ENCODE results near the gene RBBP8. TPM values are rescaled to one million over a fixed set of nuclear protein-coding genes. Genes with fewer than 3 reads are reported as not detected.

RBBP8 gene
- total RNA-seq, 1 donor from 2014 or later: 6.7 TPM

- no peaks in the 10 kb centered on the region for H3K4me1 ChIP-seq
- H3K9me3 ChIP-seq (replicated peaks): no peaks in the 10 kb centered on the region
- no peaks in the 10 kb centered on the region for H3K27me3 ChIP-seq (ENCODE audit: low read depth)
- H3K36me3 ChIP-seq: no peaks in the 10 kb centered on the region
- H3K4me3 ChIP-seq: no peak overlapping the region
- no peak for DNase-seq
- intact Hi-C loops (cut with micrococcal nuclease): no loop called here
- no peak overlapping the region for H3K27ac ChIP-seq (replicated peaks)
- no peak for TF ChIP-seq CTCF (IDR thresholded peaks at IDR 0.05; ENCODE audit: borderline replicate concordance)
Observed at GRCh38 chr18:22912149-22912548, 21.0 kb upstream of the RBBP8 start.

- Histone ChIP-seq H3K27ac (replicated peaks) (no peak overlapping the region), H3K9me3 (replicated peaks) (no peaks in the 10 kb centered on the region), H3K4me3 (no peak overlapping the region), H3K27me3 (ENCODE audit: low read depth) (no peaks in the 10 kb centered on the region), H3K4me1 (no peaks in the 10 kb centered on the region), H3K36me3 (no peaks in the 10 kb centered on the region)
- intact Hi-C loops (cut with micrococcal nuclease): no loop called here
- DNase-seq: no peak
- no peak for TF ChIP-seq CTCF (IDR thresholded peaks at IDR 0.05; ENCODE audit: borderline replicate concordance)
Observed at GRCh38 chr18:22912835-22913234, 20.3 kb upstream of the RBBP8 start.

GRCh38 chr18:22913861-22914260, 19.3 kb upstream of the RBBP8 start:
- no peak for DNase-seq
- Histone ChIP-seq H3K9me3 (replicated peaks) (no peaks in the 10 kb centered on the region), H3K4me3 (no peak overlapping the region), H3K36me3 (no peaks in the 10 kb centered on the region), H3K27ac (replicated peaks) (no peak overlapping the region), H3K4me1 (no peaks in the 10 kb centered on the region), H3K27me3 (ENCODE audit: low read depth) (no peaks in the 10 kb centered on the region)
- no peak for TF ChIP-seq CTCF (IDR thresholded peaks at IDR 0.05; ENCODE audit: borderline replicate concordance)
- intact Hi-C loops (cut with micrococcal nuclease): no loop called here

GRCh38 chr18:22914633-22915032, 18.5 kb upstream of the RBBP8 start:
- Histone ChIP-seq H3K4me3 (no peak overlapping the region), H3K27me3 (ENCODE audit: low read depth) (no peaks in the 10 kb centered on the region), H3K4me1 (no peaks in the 10 kb centered on the region), H3K9me3 (replicated peaks) (no peaks in the 10 kb centered on the region), H3K27ac (replicated peaks) (no peak overlapping the region), H3K36me3 (no peaks in the 10 kb centered on the region)
- intact Hi-C loops (cut with micrococcal nuclease): no loop called here
- DNase-seq: no peak
- no peak for TF ChIP-seq CTCF (IDR thresholded peaks at IDR 0.05; ENCODE audit: borderline replicate concordance)

- no peak for TF ChIP-seq CTCF (IDR thresholded peaks at IDR 0.05; ENCODE audit: borderline replicate concordance)
- intact Hi-C loops (cut with micrococcal nuclease): no loop called here
Observed at GRCh38 chr18:22915337-22915736, 17.8 kb upstream of the RBBP8 start.

GRCh38 chr18:22921772-22922171, 11.4 kb upstream of the RBBP8 start:
- Histone ChIP-seq H3K4me3 (no peak overlapping the region), H3K36me3 (no peaks in the 10 kb centered on the region), H3K27me3 (ENCODE audit: low read depth) (no peaks in the 10 kb centered on the region), H3K9me3 (replicated peaks) (no peaks in the 10 kb centered on the region), H3K27ac (replicated peaks) (no peak overlapping the region), H3K4me1 (no peaks in the 10 kb centered on the region)
- no peak for TF ChIP-seq CTCF (IDR thresholded peaks at IDR 0.05; ENCODE audit: borderline replicate concordance)
- no peak for DNase-seq
- intact Hi-C loops (cut with micrococcal nuclease): loop anchor here (10.0 kb wide), 1 partner anchor 63 kb away; no protein-coding TSS in a partner anchor

More at GRCh38 chr18:22915337-22915736, 17.8 kb upstream of the RBBP8 start:
- Histone ChIP-seq H3K36me3 (no peaks in the 10 kb centered on the region), H3K27me3 (ENCODE audit: low read depth) (no peaks in the 10 kb centered on the region), H3K9me3 (replicated peaks) (no peaks in the 10 kb centered on the region), H3K4me1 (no peaks in the 10 kb centered on the region), H3K27ac (replicated peaks) (no peak overlapping the region), H3K4me3 (no peak overlapping the region)
- no peak for DNase-seq
